ENCODE measurements around the gene MORN1.

- no peak for TF ChIP-seq POLR2AphosphoS5 (IDR thresholded peaks at IDR 0.05; ENCODE audit: borderline replicate concordance, low read depth, low read length)
- TF ChIP-seq EZH2 (IDR thresholded peaks at IDR 0.05): no peak
These were observed 117.8 kb downstream of the MORN1 start for GRCh38 chr1:2273401-2274090.

Data from SK-N-MC (cell line).